H1 (cell line): ENCODE data around the gene VN1R5. TPM values are rescaled to one million over a fixed set of nuclear protein-coding genes. Genes with fewer than 3 reads are reported as not detected.

Experiments
- CTCF ChIA-PET: fragments of 300-600 bp; sonication (Branson Sonifier 250); formaldehyde crosslinking; loops from one replicate; lab custom pipeline; 2021; ENCODE audit not compliant: partially characterized antibody; lab: Charles Lee
- POLR2A ChIA-PET: fragments of 300-600 bp; sonication (Branson Sonifier 250); formaldehyde crosslinking; loops from one replicate; lab custom pipeline; 2021; ENCODE audit warnings: inconsistent platforms; ENCODE audit not compliant: partially characterized antibody; lab: Charles Lee
- DNase-seq, 2 experiments: peaks; one replicate each; pipeline versions ENCODE4 v3.0.0 to v3.0.0-alpha.2; 2010 to 2022; ENCODE audit warnings: low spot score in 2 of 2, low read depth in 1 of 2, mixed read lengths in 1 of 2
- FAIRE-seq: peaks from 2 replicates; lab custom pipeline; 2011; peaks lifted over from hg19 to GRCh38; lab: Jason Lieb, UNC
- H2AFZ ChIP-seq: 2 replicates; pipeline ENCODE4 v1.8.1; 2012; ENCODE audit warnings: low read length, inconsistent platforms
- H2AK5ac ChIP-seq: 2 replicates; pipeline ENCODE4 v1.6.1; 2013; ENCODE audit warnings: low read depth, low read length
- H2BK120ac ChIP-seq: replicated peaks from 2 replicates; pipeline ENCODE3; 2013; ENCODE audit warnings: low read depth, low read length, inconsistent platforms
- H2BK12ac ChIP-seq: 2 replicates; pipeline ENCODE4 v1.6.1; 2013; ENCODE audit warnings: low read depth, low read length
- H2BK15ac ChIP-seq: 2 replicates; pipeline ENCODE4 v1.6.1; 2013; ENCODE audit warnings: low read length
- H2BK20ac ChIP-seq: 2 replicates; pipeline ENCODE4 v1.6.1; 2013; ENCODE audit warnings: low read length
- H2BK5ac ChIP-seq: 2 replicates; pipeline ENCODE4 v1.6.1; 2013; ENCODE audit warnings: low read depth, low read length
- H3K14ac ChIP-seq: 2 replicates; pipeline ENCODE4 v1.6.1; 2013; ENCODE audit warnings: inconsistent platforms; ENCODE audit not compliant: insufficient read length
- H3K18ac ChIP-seq: 2 replicates; pipeline ENCODE4 v1.6.1; 2013; ENCODE audit warnings: low read length; ENCODE audit errors: extremely low read depth
- H3K23ac ChIP-seq: 2 replicates; pipeline ENCODE4 v1.6.1; 2013; ENCODE audit warnings: inconsistent platforms; ENCODE audit not compliant: insufficient read length
- H3K23me2 ChIP-seq: 2 replicates; pipeline ENCODE4 v1.6.1; 2013; ENCODE audit warnings: low read depth, low read length
- H3K27ac ChIP-seq: 2 replicates; pipeline ENCODE4 v1.6.1; 2011; ENCODE audit warnings: low read depth, low read length, inconsistent platforms
- H3K27me3 ChIP-seq, 4 experiments: replicated peaks in 1 of 4; 1 replicate in 1 of 4; 2 replicates in 3 of 4; pipeline versions ENCODE4 v1.6.1 to v1.8.1; 2011 to 2013; ENCODE audit warnings: low read length in 3 of 4, mild to moderate bottlenecking in 3 of 4, inconsistent platforms in 2 of 4, mixed read lengths in 2 of 4, moderate library complexity in 1 of 4; ENCODE audit not compliant: control insufficient read depth in 3 of 4, insufficient read depth in 3 of 4; ENCODE audit errors: extremely low read depth in 1 of 4
- H3K36me3 ChIP-seq, 4 experiments: 2 replicates each; pipeline versions ENCODE4 v1.6.1 to v1.8.1; 2011 to 2013; ENCODE audit warnings: mild to moderate bottlenecking in 4 of 4, low read length in 3 of 4, moderate library complexity in 2 of 4, control low read depth in 1 of 4, inconsistent platforms in 1 of 4; ENCODE audit not compliant: insufficient read depth in 4 of 4, control insufficient read depth in 2 of 4
- H3K4ac ChIP-seq: replicated peaks from 2 replicates; pipeline ENCODE3; 2013; ENCODE audit warnings: low read length, low read depth, mixed read lengths, inconsistent platforms; ENCODE audit not compliant: insufficient read length
- H3K4me1 ChIP-seq, 4 experiments: replicated peaks in 1 of 4; 1 replicate in 1 of 4; 2 replicates in 3 of 4; pipeline versions ENCODE4 v1.6.1 to v1.8.1; 2011 to 2013; ENCODE audit warnings: low read length in 3 of 4, inconsistent platforms in 2 of 4, mixed read lengths in 1 of 4; ENCODE audit not compliant: insufficient read depth in 4 of 4, control insufficient read depth in 3 of 4
- H3K4me2 ChIP-seq, 2 experiments: 2 replicates each; pipeline versions ENCODE4 v1.6.1 to v1.8.1; 2011 to 2013; ENCODE audit warnings: low read depth in 2 of 2, low read length in 2 of 2, control low read depth in 1 of 2, inconsistent platforms in 1 of 2, mild to moderate bottlenecking in 1 of 2; ENCODE audit not compliant: insufficient read depth in 1 of 2
- H3K4me3 ChIP-seq, 4 experiments: fragments of 200-600, 300-600 bp in 1 of 4; sonication (generic), shearing (Covaris generic), sonication (Bioruptor Twin) in 1 of 4; 2 replicates each; pipeline versions ENCODE4 v1.5.1 to v1.8.1; 2011 to 2016; ENCODE audit warnings: low read length in 4 of 4, low read depth in 3 of 4, control low read depth in 2 of 4, inconsistent platforms in 2 of 4, mild to moderate bottlenecking in 2 of 4, mixed read lengths in 1 of 4, moderate library complexity in 1 of 4; ENCODE audit not compliant: insufficient read depth in 2 of 4; ENCODE audit errors: extremely low read depth in 1 of 4
- H3K56ac ChIP-seq: replicated peaks from 2 replicates; pipeline ENCODE3; 2013; ENCODE audit warnings: low read depth, mild to moderate bottlenecking, mixed read lengths, low read length, inconsistent platforms; ENCODE audit not compliant: insufficient read length
- H3K79me1 ChIP-seq: 2 replicates; pipeline ENCODE4 v1.6.1; 2013; ENCODE audit warnings: low read depth, low read length, control low read depth
- H3K79me2 ChIP-seq, 2 experiments: 2 replicates each; pipeline versions ENCODE4 v1.6.1 to v1.8.1; 2012 to 2013; ENCODE audit warnings: low read length in 2 of 2, mild to moderate bottlenecking in 2 of 2, inconsistent platforms in 1 of 2; ENCODE audit not compliant: insufficient read depth in 2 of 2, control insufficient read depth in 1 of 2
- H3K9ac ChIP-seq, 4 experiments: replicated peaks in 1 of 4; 1 replicate in 1 of 4; 2 replicates in 3 of 4; pipeline versions ENCODE4 v1.6.1 to v1.8.1; 2011 to 2013; ENCODE audit warnings: low read depth in 3 of 4, low read length in 3 of 4, control low read depth in 2 of 4, mild to moderate bottlenecking in 2 of 4, moderate library complexity in 2 of 4, inconsistent platforms in 1 of 4; ENCODE audit errors: extremely low read depth in 1 of 4
- H3K9me3 ChIP-seq, 2 experiments: 2 replicates each; pipeline versions ENCODE4 v1.6.1 to v1.8.1; 2012 to 2013; ENCODE audit warnings: mild to moderate bottlenecking in 2 of 2, moderate library complexity in 2 of 2, control low read depth in 1 of 2, inconsistent platforms in 1 of 2, low read depth in 1 of 2, low read length in 1 of 2, mixed read lengths in 1 of 2; ENCODE audit not compliant: insufficient read depth in 2 of 2
- H4K20me1 ChIP-seq, 2 experiments: replicated peaks in 1 of 2; 2 replicates each; pipeline versions ENCODE3 to v1.8.1; 2011 to 2013; ENCODE audit warnings: inconsistent platforms in 2 of 2, low read length in 2 of 2, mild to moderate bottlenecking in 1 of 2; ENCODE audit not compliant: insufficient read depth in 2 of 2, control insufficient read depth in 1 of 2
- H4K5ac ChIP-seq: 2 replicates; pipeline ENCODE4 v1.6.1; 2013; ENCODE audit warnings: low read length, low read depth, mixed read lengths, inconsistent platforms; ENCODE audit not compliant: insufficient read length
- H4K8ac ChIP-seq: 2 replicates; pipeline ENCODE4 v1.8.0; 2013; ENCODE audit warnings: mild to moderate bottlenecking, moderate library complexity, low read length, inconsistent platforms; ENCODE audit not compliant: insufficient read depth; ENCODE audit errors: extremely low read depth
- H4K91ac ChIP-seq: replicated peaks from 2 replicates; pipeline ENCODE3; 2013; ENCODE audit warnings: low read length, mixed read lengths, inconsistent platforms; ENCODE audit not compliant: insufficient read length
- CHD1 ChIP-seq: IDR thresholded peaks from 2 replicates; pipeline ENCODE4 v1.6.1; 2012; ENCODE audit warnings: low read depth, low read length, improper control_type of control experiment
- CHD2 ChIP-seq: IDR thresholded peaks from 2 replicates; pipeline ENCODE4 v1.6.1; 2012; ENCODE audit warnings: low read length, improper control_type of control experiment
- CREB1 ChIP-seq: IDR thresholded peaks from 2 replicates; pipeline ENCODE4 v1.6.1; 2012; ENCODE audit warnings: inconsistent platforms
- EGR1 ChIP-seq: IDR thresholded peaks from 2 replicates; pipeline ENCODE4 v1.6.1; 2011; ENCODE audit warnings: low read depth, low read length, borderline replicate concordance
- polyA plus RNA-seq, 7 experiments: library from polyadenylated mRNA; depleted of rRNA in 3 of 7; stranded (reverse) in 5 of 7; unstranded in 2 of 7; fragments of >200 nt in 5 of 7; fragments of 200-250 nt in 2 of 7; gene quantifications; 1 replicate in 5 of 7; 2 replicates in 1 of 7; 4 replicates in 1 of 7; pipeline versions ENCODE4 v1.2.1 to v1.2.3, GENCODE V29; 2011 to 2013; ENCODE audit warnings: missing spikeins in 2 of 7, mixed read lengths in 2 of 7
- total RNA-seq: library from RNA; stranded (reverse); fragmentation: NEBNext Ultra II Directional; extraction: Animal tissue kit (Norgen Biotek cat#: 25700); gene quantifications from 2 replicates; pipeline ENCODE4 v1.2.1, GENCODE V29; 2021

The VN1R5 gene
- total and polyA plus RNA-seq, 2 of the 8 experiments (the other 6 are each of a cell fraction or from before 2014, with no cell fraction given), result not detected

- peaks cover 7% of the 10 kb centered on the region in 2 experiments; a peak in 3 of 4 replicates for H3K9me3 ChIP-seq
- H2BK5ac ChIP-seq, result no peak overlapping the region
- H3K14ac ChIP-seq, result no peak overlapping the region
- H3K23me2 ChIP-seq, result no peaks in the 10 kb centered on the region
- FAIRE-seq, result no peak
- H2AK5ac ChIP-seq, result no peak overlapping the region
- H3K4me3 ChIP-seq, result no peak overlapping the region
- no peak overlapping the region for H2AFZ ChIP-seq
- no peak overlapping the region for H3K23ac ChIP-seq
- no peak overlapping the region for H3K56ac ChIP-seq
- H4K8ac ChIP-seq, result no peak overlapping the region
- no peak overlapping the region for H2BK15ac ChIP-seq
- no peak overlapping the region for H3K27ac ChIP-seq
- ChIA-PET CTCF (interaction anchor here (0.6 to 1.5 kb wide), 4 partner anchors 102 to 1551 kb away, joined by 3 read pairs; no protein-coding TSS in a partner anchor), POLR2A (no interaction called here)
- H3K4ac ChIP-seq, result no peak overlapping the region
- H3K18ac ChIP-seq, result no peak overlapping the region
- H3K4me2 ChIP-seq, result no peak overlapping the region
- H3K36me3 ChIP-seq, result no peaks in the 10 kb centered on the region
- DNase-seq, result no peak
- H3K79me1 ChIP-seq, result no peaks in the 10 kb centered on the region
- H3K4me1 ChIP-seq, result no peaks in the 10 kb centered on the region
- no peaks in the 10 kb centered on the region for H4K20me1 ChIP-seq
- no peak overlapping the region for H2BK120ac ChIP-seq
- no peak overlapping the region for H2BK12ac ChIP-seq
- H3K79me2 ChIP-seq, result no peaks in the 10 kb centered on the region
- H2BK20ac ChIP-seq, result no peak overlapping the region
- no peak overlapping the region for H3K9ac ChIP-seq
- H4K91ac ChIP-seq, result no peak overlapping the region
- no peak overlapping the region for H4K5ac ChIP-seq
- H3K27me3 ChIP-seq, result no peaks in the 10 kb centered on the region
- TF ChIP-seq CREB1, result no peak
- TF ChIP-seq CHD1, result no peak
- TF ChIP-seq EGR1, result no peak
- TF ChIP-seq CHD2, result no peak
Observed at GRCh38 chr1:247269133-247269532, 13.3 kb downstream of the VN1R5 start.
